GM12878 (cell line): ENCODE measurements around the gene ZNF335. TPM values are rescaled to one million over a fixed set of nuclear protein-coding genes. Genes with fewer than 3 reads are reported as not detected.
A peak's percentile ranks its signal among the peaks of the same experiment; 100 is the strongest.

Source experiments
- ATAC-seq: fragments of 200-7000 bp; cut with Tn5 transposase; 3 replicates; pipeline ENCODE4 v1.9.1; 2020; ENCODE audit warnings: mild to moderate bottlenecking, moderate library complexity
- BruUV-seq: library from RNA; stranded (reverse); fragments of 400-500 nt; replicated peaks from 2 replicates; lab custom pipeline; 2021; lab: Mats Ljungman, UMichigan
- CTCF ChIA-PET: fragments of 300-600 bp; sonication (Branson Sonifier 250); formaldehyde crosslinking; extraction: SDS; loops from one replicate; lab custom pipeline; 2021; ENCODE audit warnings: inconsistent platforms; lab: Yijun Ruan, JAX
- POLR2A ChIA-PET: fragments of 350-600 bp; formaldehyde crosslinking; extraction: SDS; loops from one replicate; lab custom pipeline; 2021; ENCODE audit warnings: inconsistent platforms; lab: Charles Lee
- RAD21 ChIA-PET: fragments of 300-600 bp; sonication (Branson Sonifier 250); formaldehyde crosslinking; loops from one replicate; lab custom pipeline; 2023; ENCODE audit warnings: antibody characterized with exemption; ENCODE audit not compliant: unreplicated experiment; lab: Charles Lee
- SMC1A ChIA-PET: fragments of 300-600 bp; sonication (Branson Sonifier 250); formaldehyde crosslinking; loops from one replicate; lab custom pipeline; 2023; ENCODE audit not compliant: unreplicated experiment, uncharacterized antibody; lab: Charles Lee
- DNase-seq: peaks from one replicate; pipeline ENCODE4 v3.0.0-alpha.2; 2011; ENCODE audit warnings: low read depth, low spot score
- FAIRE-seq: peaks from 3 replicates; lab custom pipeline; 2011; peaks lifted over from hg19 to GRCh38; lab: Jason Lieb, UNC
- H2AFZ ChIP-seq: 2 replicates; pipeline ENCODE4 v1.6.0; 2011; ENCODE audit warnings: low read depth, low read length, control low read depth; ENCODE audit not compliant: control insufficient read depth
- H3K27ac ChIP-seq: 2 replicates; pipeline ENCODE4 v1.5.1; 2011; ENCODE audit warnings: control low read depth; ENCODE audit not compliant: control insufficient read depth, insufficient read depth
- H3K27me3 ChIP-seq, 2 experiments: replicated peaks in 1 of 2; 2 replicates each; pipeline versions ENCODE4 v1.6.0 to v1.6.1; 2011; ENCODE audit warnings: low read length in 1 of 2; ENCODE audit not compliant: control insufficient read depth in 2 of 2, insufficient read depth in 2 of 2
- H3K36me3 ChIP-seq, 2 experiments: 2 replicates each; pipeline ENCODE4 v1.5.1; 2011; ENCODE audit warnings: low read length in 1 of 2; ENCODE audit not compliant: control insufficient read depth in 2 of 2, insufficient read depth in 2 of 2
- H3K4me1 ChIP-seq: 2 replicates; pipeline ENCODE4 v1.6.1; 2011; ENCODE audit warnings: mild to moderate bottlenecking, low read length, moderate library complexity, mixed read lengths; ENCODE audit not compliant: control insufficient read depth, insufficient read depth
- H3K4me2 ChIP-seq: 2 replicates; pipeline ENCODE4 v1.6.0; 2011; ENCODE audit warnings: control low read depth; ENCODE audit not compliant: control insufficient read depth, insufficient read depth
- H3K4me3 ChIP-seq: fragments of 200-600 bp; sonication (generic); 2 replicates; pipeline ENCODE4 v1.5.1; 2016
- H3K79me2 ChIP-seq: 2 replicates; pipeline ENCODE4 v1.6.0; 2011; ENCODE audit warnings: low read length; ENCODE audit not compliant: control insufficient read depth, insufficient read depth
- H3K9ac ChIP-seq: 2 replicates; pipeline ENCODE4 v1.8.0; 2011; ENCODE audit warnings: low read length, control low read depth, mixed read lengths; ENCODE audit not compliant: control insufficient read depth, insufficient read depth
- H3K9me3 ChIP-seq: replicated peaks from 3 replicates; pipeline ENCODE4 v1.5.1; 2011; ENCODE audit warnings: mild to moderate bottlenecking, low read length; ENCODE audit not compliant: control insufficient read depth, insufficient read depth
- H4K20me1 ChIP-seq: 2 replicates; pipeline ENCODE4 v1.6.0; 2011; ENCODE audit not compliant: control insufficient read depth, insufficient read depth
- BHLHE40 ChIP-seq, 2 experiments: fragments of 450-650 bp in 1 of 2; IDR thresholded peaks; 2 replicates each; pipeline ENCODE4 v1.6.1; 2011 to 2017; ENCODE audit warnings: low read depth in 2 of 2, borderline replicate concordance in 1 of 2, improper control_type of control experiment in 1 of 2, low read length in 1 of 2, mild to moderate bottlenecking in 1 of 2
- IKZF1 ChIP-seq: fragments of 450-650 bp; conservative IDR thresholded peaks from 2 replicates; pipeline ENCODE4 v1.6.1; 2017; ENCODE audit warnings: antibody characterized with exemption, mild to moderate bottlenecking
- IKZF2 ChIP-seq, 2 experiments: fragments of 450-650 bp; IDR thresholded peaks; 2 replicates each; pipeline ENCODE4 v1.6.1; 2017; ENCODE audit warnings: mild to moderate bottlenecking in 2 of 2, moderate library complexity in 2 of 2
- SUZ12 ChIP-seq: fragments of 200-600 bp; sonication (generic); IDR thresholded peaks from one replicate; pipeline ENCODE4 v1.6.1; 2018; ENCODE audit warnings: antibody characterized with exemption, mild to moderate bottlenecking; ENCODE audit not compliant: unreplicated experiment
- WGBS: methylation state at CpG from one replicate; pipeline ENCODE4 v1.1.6; 2016; ENCODE audit warnings: low lambda C conversion rate; ENCODE audit not compliant: insufficient replicate concordance, insufficient coverage; ENCODE audit errors: missing lambda C conversion rate; 5-methylcytosine and 5-hydroxymethylcytosine counted together
- in situ Hi-C: fragments of 300-500 bp; cut with MboI; formaldehyde crosslinking; loops from 9 replicates; pipeline ENCODE4 v1.14.3; 2018; ENCODE audit warnings: mixed read lengths
- intact Hi-C: fragments of 100-400 bp; cut with micrococcal nuclease; formaldehyde crosslinking; loops from one replicate; pipeline ENCODE4 v1.14.2; 2022; ENCODE audit not compliant: unreplicated experiment
- polyA plus RNA-seq, 11 experiments: library from polyadenylated mRNA; depleted of rRNA in 4 of 11; unstranded in 6 of 11; stranded (reverse) in 5 of 11; fragments of >200 nt; fragmentation: Nextera tagmentation in 4 of 11; fragmentation: Illumina TruSeq in 1 of 11; extraction: Ambion mirVana in 4 of 11; extraction: Trizol in 1 of 11; gene quantifications; 1 replicate in 1 of 11; 2 replicates in 10 of 11; pipeline versions ENCODE4 v1.2.1 to v1.2.3, GENCODE V29; 2011 to 2016; ENCODE audit warnings: inconsistent platforms in 2 of 11, missing spikeins in 2 of 11, low read depth in 1 of 11
- total RNA-seq, 4 experiments: library from RNA; depleted of rRNA in 3 of 4; stranded (reverse); fragments of >200 nt in 3 of 4; fragmentation: Illumina TruSeq in 1 of 4; extraction: Trizol in 1 of 4; gene quantifications; 2 replicates each; pipeline versions ENCODE4 v1.2.1 to v1.2.3, GENCODE V29; 2013 to 2021

Gene ZNF335
- total and polyA plus RNA-seq, 10 of the 15 experiments (the other 5 are each of a cell fraction or from before 2014, with no cell fraction given): 0.74 to 30.1 (median 14.5) TPM

DNA sequence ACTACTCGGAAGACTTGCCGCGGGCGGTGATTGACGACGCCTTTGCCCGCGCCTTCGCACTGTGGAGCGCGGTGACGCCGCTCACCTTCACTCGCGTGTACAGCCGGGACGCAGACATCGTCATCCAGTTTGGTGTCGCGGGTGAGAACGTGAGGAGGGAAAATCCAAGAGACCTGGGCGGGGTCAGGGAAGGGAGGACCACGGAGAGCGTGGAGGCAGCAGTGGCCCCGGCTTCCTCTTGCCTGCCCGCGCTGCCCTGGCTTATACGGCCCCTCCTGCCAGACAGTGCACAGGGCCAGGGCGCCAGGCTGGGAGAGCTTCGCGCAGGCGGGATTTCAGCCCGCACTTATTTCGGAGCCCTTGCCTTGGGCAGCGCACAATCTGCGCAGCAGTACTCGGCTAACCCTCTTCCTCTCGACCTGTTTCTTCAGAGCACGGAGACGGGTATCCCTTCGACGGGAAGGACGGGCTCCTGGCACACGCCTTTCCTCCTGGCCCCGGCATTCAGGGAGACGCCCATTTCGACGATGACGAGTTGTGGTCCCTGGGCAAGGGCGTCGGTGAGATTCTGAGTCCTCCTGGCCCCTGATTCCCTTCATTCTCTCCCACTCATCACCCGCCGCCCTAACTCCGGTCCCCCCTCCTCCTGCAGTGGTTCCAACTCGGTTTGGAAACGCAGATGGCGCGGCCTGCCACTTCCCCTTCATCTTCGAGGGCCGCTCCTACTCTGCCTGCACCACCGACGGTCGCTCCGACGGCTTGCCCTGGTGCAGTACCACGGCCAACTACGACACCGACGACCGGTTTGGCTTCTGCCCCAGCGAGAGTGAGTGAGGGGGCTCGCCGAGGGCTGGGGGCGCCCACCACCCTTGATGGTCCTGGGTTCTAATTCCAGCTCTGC is 38.7 kb upstream of the ZNF335 start:
- ATAC-seq: peak; percentile 12
- SMC1A ChIA-PET: no interaction called here
- Histone ChIP-seq H3K79me2 (no peaks in the 10 kb centered on the region), H3K27ac (no peak overlapping the region), H2AFZ (no peak overlapping the region), H3K27me3 (peaks cover 11 to 12% of the 10 kb centered on the region in 2 experiments; a peak in 3 of 4 replicates), H3K9me3 (no peaks in the 10 kb centered on the region; the same call in 2 of the 3 replicates), H3K4me2 (peak overlapping the region; percentile 35; the same call in 1 of the 2 replicates), H3K4me1 (peaks cover 30% of the 10 kb centered on the region), H3K36me3 (no peaks in the 10 kb centered on the region), H3K9ac (no peak overlapping the region), H4K20me1 (no peaks in the 10 kb centered on the region), H3K4me3 (no peak overlapping the region)
- intact Hi-C loops (loop anchor here (5.0 kb wide), 1 partner anchor 38 kb away; the partner anchor contains the start of gene ZNF335), in situ Hi-C loops (no loop called here)
- FAIRE-seq: no peak
- no TSS peak for BruUV-seq
- RAD21 ChIA-PET: interaction anchor here (6.6 kb wide), 1 partner anchor 23 kb away, joined by 66 read pairs; no protein-coding TSS in a partner anchor
- POLR2A ChIA-PET: no interaction called here
- CTCF ChIA-PET: interaction anchor here (1.3 to 11.5 kb wide), 4 partner anchors 11 to 109 kb away, joined by 4 to 190 read pairs (median 34); no protein-coding TSS in a partner anchor
- WGBS: 23% methylated on average over 70 of the region's 74 CpGs
- TF ChIP-seq IKZF2 (IDR thresholded peaks at IDR 0.05): peak in 1 of 2 experiments; percentile 12; a peak in 1 of 4 replicates
- no peak for TF ChIP-seq SUZ12
- TF ChIP-seq IKZF1: 0 out of 2 replicates have a peak, but pooled peaks have one; percentile 29
- TF ChIP-seq BHLHE40 (IDR thresholded peaks at IDR 0.05; ENCODE audit: borderline replicate concordance in 1 of 2, low read depth in 2 of 2, low read length in 1 of 2): peak in 1 of 2 experiments; percentile 34; a peak in 1 of 4 replicates
- no peak for DNase-seq
